Measurements from ENCODE around the gene PTGIR. TPM values are rescaled to one million over a fixed set of nuclear protein-coding genes. Genes with fewer than 3 reads are reported as not detected.
A peak's percentile ranks its signal among the peaks of the same experiment; 100 is the strongest.

PTGIR gene, protein sequence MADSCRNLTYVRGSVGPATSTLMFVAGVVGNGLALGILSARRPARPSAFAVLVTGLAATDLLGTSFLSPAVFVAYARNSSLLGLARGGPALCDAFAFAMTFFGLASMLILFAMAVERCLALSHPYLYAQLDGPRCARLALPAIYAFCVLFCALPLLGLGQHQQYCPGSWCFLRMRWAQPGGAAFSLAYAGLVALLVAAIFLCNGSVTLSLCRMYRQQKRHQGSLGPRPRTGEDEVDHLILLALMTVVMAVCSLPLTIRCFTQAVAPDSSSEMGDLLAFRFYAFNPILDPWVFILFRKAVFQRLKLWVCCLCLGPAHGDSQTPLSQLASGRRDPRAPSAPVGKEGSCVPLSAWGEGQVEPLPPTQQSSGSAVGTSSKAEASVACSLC
- 1 to 10 TPM; 1.5 to 2.6 (median 2.3) TPM for polyA plus RNA-seq (ENCODE audit: insufficient read length in 4 of 4)

DNA sequence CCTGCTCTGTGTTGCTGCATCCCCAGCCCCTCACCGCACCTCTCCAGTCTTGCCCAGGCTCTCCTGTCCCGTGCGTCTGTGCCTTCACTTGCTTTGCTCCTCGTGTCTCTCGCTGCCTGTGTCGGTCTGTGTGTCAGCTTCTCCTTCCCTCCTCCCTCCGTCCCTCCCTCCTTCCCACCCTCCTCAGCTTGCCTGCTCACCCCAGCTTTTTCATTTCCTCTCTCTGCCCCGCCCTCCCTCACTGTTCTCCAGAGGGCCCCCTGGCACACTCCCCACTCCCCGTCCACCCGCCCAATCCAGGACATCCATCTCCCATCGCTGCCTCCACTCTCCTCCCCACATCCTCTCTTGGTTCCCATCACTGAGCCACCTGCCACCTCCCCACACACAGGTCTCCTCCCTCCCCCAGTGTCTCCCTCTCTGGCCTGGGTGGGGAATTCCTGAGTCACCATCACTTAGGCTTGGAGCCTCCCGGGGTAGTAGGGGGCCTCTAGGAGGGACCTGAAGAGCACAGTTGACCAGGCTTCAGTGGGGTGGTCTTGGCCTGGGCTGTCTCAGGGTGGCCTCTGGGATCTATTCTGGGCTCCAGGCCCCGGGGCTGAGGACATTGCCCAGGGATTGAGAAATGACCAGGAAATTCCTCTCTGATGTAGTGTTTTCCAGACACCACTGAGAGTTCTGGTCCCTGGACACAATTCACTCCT, at the start of gene PTGIR:
PTGIR (minus strand) TSS at position 132 of the 704 bp plus-strand sequence. CDS start 864 bp downstream, outside the sequence.
- no peak for DNase-seq (ENCODE audit: low read depth in 4 of 4, low spot score in 3 of 4)

DNA sequence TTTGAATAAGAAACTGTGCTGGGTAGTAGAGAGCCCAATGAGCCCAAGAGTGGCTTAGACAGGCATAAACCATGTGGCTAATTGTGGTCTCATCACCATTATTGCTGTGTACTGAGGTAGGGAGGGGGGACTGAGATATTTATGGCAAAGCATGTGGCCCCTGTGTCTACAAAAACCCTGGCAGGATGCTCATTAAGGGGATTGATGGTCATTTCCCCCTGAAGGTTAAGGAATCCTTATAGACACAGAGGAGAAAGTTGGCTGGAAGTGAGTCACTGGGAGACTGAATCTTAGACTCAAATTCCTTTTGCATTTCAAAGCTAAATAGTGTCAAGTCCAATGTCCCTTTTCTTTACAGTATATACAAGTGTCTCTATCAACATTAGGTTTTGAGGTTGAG, 45.9 kb upstream of the PTGIR start:
- DNase-seq (ENCODE audit: low read depth in 4 of 4, low spot score in 3 of 4): no peak

DNA sequence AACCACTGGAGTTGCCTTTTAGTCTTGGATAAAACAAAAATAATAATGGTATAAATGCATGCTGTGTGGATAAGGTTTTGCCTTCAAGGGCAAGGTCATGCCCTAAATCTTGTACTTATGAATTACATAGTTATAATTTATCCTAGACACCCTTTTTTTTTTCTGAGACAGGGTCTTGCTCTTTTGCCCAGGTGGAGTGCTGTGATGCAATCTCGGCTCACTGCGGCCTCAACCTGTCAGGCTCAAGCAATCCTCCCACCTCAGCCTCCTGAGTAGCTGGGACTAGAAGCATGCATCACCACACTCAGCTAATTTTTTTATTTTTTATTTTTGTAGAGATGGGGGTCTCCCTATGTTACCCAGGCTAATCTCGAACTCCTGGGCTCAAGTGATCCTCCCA, 43.8 kb upstream of the PTGIR start:
- DNase-seq (ENCODE audit: low read depth in 4 of 4, low spot score in 3 of 4): no peak

DNA sequence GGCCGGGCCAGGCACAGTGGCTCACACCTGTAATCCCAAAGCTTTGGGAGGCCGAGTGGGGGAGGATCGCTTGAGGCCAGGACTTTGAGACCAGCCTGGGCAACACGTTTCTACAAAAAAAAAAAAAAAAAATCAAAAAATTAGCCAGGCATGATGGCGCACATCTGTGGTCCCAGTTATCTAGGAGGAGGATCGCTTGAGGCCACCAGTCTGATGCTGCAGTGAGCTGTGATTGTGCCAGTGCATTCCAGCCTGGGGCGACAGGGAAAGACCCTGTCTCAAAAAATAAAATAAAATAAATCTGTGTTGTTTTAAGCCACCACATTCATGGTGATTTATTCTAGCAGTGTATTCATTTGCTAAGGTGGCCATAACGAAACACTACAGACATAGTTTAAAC, 40.2 kb upstream of the PTGIR start:
- DNase-seq (ENCODE audit: low read depth in 4 of 4, low spot score in 3 of 4): no peak

DNA sequence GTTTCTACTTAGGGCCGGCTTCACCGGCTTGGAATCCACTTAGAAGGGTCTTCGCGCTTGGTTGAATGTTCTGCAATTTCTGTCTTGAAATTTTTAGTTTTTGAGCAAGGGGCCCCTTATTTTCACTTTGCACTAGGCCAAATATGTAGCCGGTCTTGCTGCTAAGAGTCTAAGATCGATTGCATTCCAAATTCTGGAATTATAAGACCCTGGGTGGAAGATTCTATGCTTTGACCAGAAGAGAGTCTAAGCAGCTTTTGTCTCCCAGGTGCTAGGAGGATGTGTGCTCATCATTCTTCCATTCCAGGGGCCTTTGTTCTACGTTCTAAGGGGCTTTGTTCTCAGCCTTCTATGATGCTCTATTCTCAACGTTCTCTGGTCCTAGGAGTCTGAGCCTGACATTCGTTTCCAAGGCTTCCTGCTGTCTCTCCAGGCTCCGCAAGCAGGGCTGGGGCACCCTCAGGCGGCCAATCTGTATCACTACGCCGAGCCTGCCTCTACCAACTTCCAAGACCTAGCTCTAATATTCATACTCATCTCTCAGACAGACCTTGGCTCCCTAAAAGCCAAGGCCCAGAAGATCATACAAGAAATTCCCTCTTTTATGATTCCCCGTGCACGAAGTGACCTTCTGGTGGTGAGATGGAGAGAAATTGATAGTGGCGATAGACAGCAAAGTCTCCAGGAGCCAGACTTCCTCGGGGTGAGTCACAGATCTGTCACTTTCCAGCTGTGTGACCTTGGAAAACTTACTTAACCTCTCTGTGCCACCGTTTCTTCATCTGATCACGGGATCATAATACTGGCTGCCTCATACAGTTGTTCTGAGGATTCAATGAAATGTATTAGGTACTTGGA, 37.1 kb upstream of the PTGIR start:
- DNase-seq (ENCODE audit: low read depth in 4 of 4, low spot score in 3 of 4): peak in 2 of 4 donors; percentile 59 to 75

DNA sequence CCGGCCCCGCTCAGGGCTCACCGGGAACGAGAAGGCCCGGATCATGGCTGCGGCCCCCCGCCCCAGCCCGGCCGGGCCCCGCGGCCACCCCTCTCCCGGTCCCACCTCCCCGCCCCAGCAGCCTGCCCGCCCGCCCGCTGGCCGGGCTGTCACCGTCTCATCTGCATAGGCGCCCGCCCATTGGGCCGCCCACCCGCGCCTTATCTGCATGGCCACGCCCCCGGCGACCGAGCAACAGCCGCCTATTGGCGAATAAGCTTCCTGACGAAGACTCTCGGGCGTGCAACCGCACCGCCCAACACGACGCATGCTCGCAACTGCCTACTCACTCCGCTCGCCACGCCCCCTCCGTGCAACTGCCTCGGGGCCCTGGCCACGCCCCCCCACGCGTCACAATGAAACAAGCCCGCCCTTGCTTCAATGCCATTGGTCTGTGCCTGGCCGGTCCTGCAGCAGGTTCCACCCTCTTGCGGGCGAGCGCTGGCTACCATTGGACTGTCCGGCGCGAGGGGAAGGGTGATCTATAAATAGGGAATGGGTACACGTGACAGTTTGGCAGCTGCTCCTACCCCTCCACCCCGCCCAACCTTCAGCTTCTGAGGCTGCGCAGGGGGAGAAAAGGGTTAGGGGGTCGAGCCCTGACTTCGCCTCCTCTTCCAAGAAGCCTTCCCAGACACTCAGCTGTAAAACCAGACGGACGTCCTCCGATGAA, 36.3 kb upstream of the PTGIR start, which contains the start of gene DACT3:
DACT3 (minus strand) TSS at position 163 of the 712 bp plus-strand sequence; CDS start at position 45, 118 bp downstream.
- peak; percentile 98 to 100 (median 99) for DNase-seq (ENCODE audit: low read depth in 4 of 4, low spot score in 3 of 4)

DNA sequence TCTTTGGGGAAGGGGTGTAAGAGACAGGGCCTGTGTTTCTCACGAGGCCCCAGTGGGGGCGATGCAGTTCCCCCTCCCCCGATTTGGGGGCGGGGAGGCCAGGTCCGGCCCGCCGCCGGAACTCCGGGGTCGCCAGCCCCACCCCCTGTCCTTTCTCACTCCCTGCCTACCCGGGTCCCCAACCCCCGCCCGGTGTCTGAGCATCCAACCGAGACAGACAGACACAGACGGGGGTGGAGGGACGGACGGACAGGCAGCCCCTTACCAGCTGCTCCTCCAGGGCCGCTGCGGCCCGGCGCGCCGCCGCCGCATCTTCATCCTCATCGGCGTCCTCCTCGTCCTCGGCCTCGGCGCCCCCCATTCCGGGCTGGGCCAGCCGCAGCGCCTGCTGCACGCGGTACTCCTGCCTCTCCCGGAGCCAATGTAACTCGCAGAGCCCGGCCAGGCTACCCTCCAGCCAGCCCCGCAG, 35.7 kb upstream of the PTGIR start:
- no peak for DNase-seq (ENCODE audit: low read depth in 4 of 4, low spot score in 3 of 4)

DNA sequence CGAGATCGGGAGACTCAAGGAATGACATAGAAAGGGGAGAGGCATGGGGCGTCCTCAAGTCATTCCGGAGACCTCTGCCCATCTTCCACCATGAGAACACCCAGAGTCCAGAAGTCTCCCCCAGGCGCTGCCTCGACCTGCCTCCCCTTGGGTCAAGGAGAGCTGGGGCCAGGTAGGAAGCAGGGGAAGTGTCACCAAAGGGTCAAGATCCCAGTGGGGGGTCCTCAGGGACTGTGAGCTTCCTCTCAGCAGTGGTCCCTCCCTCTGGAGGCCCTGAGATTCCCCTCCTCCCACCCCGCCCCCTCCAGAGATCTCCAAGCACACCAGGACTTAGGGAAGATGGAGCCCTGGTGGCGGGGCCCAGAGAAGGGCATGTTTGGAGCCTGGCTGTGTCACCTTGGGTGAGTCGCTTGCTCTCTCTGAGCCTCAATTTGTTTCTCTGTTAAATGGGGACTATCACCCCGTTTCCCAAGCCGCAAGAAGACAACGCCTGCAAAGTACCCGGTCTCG, 35.2 kb upstream of the PTGIR start:
- DNase-seq (ENCODE audit: low read depth in 4 of 4, low spot score in 3 of 4): peak in 1 of 4 donors; percentile 37

DNA sequence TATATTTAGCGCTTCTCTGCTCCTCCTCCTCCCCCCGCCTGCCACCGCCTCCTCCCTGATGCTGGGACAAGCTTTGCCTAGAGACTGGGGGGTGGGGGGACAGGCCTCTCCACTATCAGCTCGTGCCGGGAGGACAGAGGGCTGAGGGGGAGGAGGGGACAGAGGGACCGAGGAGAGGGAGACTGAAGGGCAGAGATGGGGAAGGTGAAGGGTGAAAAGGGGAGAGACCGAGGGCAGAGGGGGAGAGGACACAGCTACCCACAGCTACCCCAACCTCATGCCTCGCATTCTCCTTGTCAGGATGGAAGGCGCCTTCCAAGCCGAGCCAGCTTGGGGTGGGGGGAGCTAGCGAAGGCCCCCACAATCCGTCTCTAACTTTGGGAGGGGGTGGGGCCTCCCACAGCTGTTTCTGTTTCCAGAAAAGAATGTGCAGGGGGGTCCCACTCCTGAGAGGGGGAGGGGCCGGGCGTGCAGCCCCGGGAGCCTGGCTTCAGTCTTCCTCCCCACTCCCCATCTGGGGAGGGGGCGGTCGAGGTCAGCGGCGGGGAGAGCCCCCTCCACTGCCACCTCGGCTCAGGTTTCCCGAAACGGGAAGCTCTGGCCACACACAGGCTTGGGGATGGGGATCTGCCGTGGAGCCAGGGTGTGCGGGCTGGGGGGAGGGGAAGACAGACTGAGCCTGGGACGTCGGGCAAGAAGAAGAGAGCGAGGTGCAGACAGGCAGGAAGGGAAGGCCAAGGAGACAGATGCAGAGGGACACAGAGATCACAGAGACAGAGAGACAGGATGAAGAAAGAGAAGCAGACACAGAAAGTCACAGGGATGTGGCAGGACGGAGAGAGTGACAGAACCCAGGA, 34.5 kb upstream of the PTGIR start:
- peak in 1 of 4 donors; percentile 49 for DNase-seq (ENCODE audit: low read depth in 4 of 4, low spot score in 3 of 4)

DNA sequence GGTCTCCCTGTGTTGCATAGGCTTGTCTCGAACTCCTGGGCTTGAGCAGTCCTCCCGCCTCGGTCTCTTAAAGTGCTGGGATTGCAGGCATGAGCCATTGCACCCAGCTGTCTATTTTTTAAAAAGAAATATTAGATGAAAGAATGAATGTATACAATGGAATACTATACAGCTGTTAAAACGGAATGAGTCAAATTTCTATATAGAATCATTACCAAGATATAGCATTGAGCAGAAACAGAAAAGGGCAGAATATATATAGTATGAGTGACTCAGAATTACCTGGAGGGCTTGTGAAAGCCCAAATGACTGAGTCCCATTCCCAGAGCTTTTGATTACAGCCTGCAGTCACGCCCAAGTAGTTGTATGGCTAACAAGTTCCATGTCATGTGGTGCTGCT, 31.7 kb upstream of the PTGIR start:
- DNase-seq (ENCODE audit: low read depth in 4 of 4, low spot score in 3 of 4): no peak

DNA sequence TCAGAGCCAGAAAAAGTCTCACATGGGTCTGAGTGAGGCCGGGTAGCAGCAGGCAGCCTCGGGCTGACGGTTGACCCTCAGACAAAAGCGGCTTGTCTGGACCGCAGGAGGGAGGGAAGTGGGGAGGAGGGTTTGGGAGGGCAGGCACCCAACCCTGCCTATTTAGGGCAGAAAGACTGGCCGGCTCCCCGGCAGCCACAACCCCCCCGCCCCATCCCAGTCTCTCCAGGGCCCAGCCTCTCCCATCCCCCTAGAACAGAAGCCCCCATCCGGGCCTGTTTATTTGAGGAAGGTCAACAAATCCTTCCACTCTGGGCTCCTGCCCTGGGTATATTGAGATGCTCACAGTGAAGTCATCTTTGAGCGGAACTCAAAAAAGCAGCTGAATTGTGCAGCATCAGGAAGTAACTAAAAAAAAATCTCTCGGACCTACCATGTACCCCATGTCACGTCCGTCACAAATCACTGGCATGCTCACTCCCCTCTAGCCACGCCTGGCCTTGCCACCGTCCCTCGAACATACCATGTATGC, 29.8 kb upstream of the PTGIR start:
- no peak for DNase-seq (ENCODE audit: low read depth in 4 of 4, low spot score in 3 of 4)

DNA sequence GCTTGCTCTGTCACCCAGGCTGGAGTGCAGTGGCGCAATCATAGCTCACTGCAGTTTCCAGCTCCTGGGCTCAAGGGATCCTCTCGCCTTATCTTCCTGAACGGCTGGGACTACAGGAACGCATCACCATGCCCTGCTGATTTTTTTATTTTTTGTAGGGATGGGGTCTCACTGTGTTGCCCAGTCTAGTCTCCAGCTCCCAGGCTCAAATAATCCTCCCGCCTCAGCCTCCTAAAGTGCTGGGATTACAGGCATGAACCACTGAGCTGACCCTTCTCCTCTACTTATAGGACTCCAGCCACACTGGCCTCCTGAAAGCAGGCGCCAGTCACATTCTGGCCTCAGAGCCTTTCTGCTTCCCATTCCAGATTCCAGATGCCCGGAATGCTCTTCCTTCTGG, 25.6 kb upstream of the PTGIR start:
- DNase-seq (ENCODE audit: low read depth in 4 of 4, low spot score in 3 of 4): no peak

DNA sequence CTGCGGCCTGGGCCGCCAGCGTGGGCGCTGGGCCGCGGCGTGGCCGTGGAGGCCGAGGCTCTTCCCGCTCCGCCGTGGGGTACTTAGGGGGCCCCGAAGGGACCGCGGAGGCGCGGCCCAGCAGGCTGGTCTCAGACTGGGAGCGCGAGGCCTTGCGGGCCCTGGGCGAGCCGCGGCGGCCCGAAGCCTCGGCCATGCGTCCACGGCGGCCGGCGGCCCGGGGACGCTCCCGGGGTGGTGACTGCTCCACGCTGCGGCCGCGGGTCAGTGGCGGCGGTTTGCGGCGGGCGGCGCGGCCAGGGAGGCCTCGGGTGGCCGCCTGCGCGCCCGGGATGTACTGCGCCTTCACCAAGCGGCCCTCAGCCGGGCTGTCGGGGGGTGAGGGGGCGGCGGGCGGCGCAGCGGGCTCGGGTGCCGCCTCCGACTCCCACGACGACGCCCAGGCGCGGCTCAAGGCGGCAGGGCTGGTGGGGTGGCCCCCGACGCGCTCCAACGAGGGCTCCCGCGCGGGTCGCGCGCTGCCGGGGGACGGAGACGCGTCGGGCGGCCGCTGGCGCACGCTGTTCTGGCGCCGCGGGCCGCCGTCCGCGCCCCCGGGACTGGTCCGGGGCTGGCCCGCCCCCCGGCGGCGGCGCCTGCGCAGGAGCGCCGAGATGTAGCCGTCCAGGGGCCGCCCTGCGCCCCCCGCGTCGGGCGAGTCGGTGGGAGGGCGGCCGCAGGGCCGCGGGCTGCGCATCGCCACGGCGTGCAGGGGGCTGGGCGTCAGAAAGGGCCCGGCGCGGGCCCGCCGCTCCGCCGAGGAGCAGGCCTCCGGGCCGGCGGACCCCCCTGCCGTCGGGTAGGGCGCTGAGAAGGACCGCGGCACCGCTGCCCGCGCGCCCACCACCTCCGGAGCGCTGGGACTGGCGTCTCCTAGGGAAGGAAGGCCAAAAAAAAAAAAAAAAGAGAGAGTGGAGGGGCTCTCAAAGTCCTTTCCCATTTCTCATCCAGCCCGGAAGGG, 24.4 kb upstream of the PTGIR start:
- no peak for DNase-seq (ENCODE audit: low read depth in 4 of 4, low spot score in 3 of 4)

DNA sequence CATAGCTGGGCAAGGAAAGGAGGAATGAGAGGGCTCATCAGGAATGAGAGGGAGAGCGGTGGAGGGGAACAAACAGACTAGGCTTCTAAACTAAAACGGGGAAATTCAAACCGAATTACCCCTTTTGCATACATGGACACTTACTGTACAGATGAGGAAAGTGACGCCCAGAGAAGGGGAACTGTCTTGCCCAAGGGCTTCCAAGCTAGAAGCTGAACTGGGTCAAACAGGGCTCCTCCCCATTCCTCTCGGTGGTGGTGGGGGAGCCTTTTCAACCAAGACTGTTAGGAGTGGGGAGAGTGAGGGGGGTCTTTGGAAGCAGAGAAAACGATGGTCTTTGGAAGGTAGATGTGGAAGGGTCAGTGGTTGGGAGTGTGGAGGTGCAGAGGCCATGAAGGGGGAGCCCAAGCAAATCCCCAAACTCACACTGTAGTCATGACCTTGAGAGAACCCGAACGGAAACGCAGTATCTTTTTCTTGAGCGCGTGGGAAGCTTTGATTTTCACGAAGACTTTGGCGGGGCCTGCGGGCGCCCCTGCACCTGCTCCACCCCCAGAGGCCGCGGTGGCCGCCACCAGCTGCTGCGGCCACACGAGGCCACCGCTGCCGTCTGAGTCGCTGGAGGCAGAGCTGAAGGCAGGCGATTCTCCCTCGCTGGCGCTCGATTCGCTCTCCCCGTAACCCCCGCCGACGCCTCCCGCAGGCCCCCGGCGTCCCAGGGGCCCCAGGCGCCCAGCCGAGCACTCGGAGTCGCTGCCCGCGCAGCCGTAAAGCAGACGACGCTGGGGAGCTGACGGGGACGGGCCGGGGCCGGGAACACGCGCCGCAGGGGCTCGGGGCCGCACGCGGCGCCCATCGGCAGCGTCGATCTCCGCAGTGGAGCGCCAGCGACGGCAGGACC, 23.4 kb upstream of the PTGIR start:
- DNase-seq (ENCODE audit: low read depth in 4 of 4, low spot score in 3 of 4): no peak

DNA sequence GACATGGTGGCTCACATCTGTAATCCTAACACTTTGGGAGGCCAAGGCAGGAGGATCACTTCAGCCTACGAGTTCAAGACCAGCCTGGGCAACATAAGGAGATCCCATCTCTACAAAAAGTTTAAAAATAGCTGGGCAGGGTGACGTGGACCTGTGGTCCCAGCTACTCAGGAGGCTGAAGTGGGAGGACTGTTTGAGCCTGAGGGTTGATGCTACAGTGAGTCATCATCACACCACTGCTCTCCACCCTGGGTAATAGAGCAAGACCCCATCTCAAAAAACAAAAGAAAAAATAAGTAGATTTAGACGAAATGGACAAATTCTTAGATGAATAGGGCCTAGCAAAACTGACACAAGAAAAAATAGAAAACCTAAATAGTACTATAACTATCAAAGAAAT, 21.5 kb upstream of the PTGIR start:
- DNase-seq (ENCODE audit: low read depth in 4 of 4, low spot score in 3 of 4): no peak

DNA sequence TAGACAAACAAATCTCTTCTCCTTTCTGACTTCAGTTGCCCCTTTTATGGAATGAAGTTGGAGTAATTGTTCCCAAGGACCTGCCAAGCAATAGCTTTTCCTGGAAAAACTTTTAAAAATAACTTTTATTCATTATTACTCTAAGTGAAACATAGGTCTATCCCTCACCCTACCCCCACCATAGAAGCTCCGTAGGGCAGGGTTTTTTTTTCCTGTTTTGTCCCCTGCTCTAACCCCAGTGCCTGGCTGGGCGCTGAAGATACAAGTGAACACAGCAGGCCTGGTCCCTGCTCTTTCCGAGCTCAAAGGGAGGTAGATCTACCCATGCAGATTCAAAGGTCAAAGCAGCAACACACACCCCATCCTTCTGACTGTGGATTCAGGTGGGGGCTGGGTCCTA, 19.8 kb upstream of the PTGIR start:
- DNase-seq (ENCODE audit: low read depth in 4 of 4, low spot score in 3 of 4): no peak
